B cell (primary cell): ENCODE data around the gene CRYM. TPM values are rescaled to one million over a fixed set of nuclear protein-coding genes. Genes with fewer than 3 reads are reported as not detected.

Experiments used
- ATAC-seq: fragments of 200-7000 bp; cut with Tn5 transposase; one replicate; pipeline ENCODE4 v1.10.0; 2021; ENCODE audit warnings: low read depth, mild to moderate bottlenecking, moderate number of reproducible peaks, moderate library complexity
- CTCF ChIA-PET: fragments of 350-600 bp; sonication (Branson Sonifier 250); formaldehyde crosslinking; loops from one replicate; lab custom pipeline; 2021; ENCODE audit warnings: antibody characterized with exemption, inconsistent platforms; lab: Charles Lee
- POLR2A ChIA-PET: fragments of 350-600 bp; sonication (Branson Sonifier 250); formaldehyde crosslinking; loops from one replicate; lab custom pipeline; 2021; ENCODE audit warnings: antibody characterized with exemption; lab: Charles Lee
- DNase-seq: peaks from one replicate; pipeline ENCODE4 v3.0.0; 2013
- H2AFZ ChIP-seq: 2 replicates; pipeline ENCODE4 v1.6.1; 2012; ENCODE audit warnings: mild to moderate bottlenecking, low read depth, low read length; ENCODE audit not compliant: insufficient read depth, poor library complexity, severe bottlenecking
- H3K27ac ChIP-seq, 2 donors: 1 replicate in 1 of 2; 2 replicates in 1 of 2; pipeline ENCODE4 v1.5.1; 2012 to 2013; ENCODE audit warnings: low read length in 2 of 2, mild to moderate bottlenecking in 2 of 2, moderate library complexity in 1 of 2
- H3K27me3 ChIP-seq, 4 experiments: fragments of 200-600 bp in 1 of 4; sonication (generic) in 1 of 4; replicated peaks in 1 of 4; 1 replicate in 2 of 4; 2 replicates in 2 of 4; pipeline versions ENCODE4 v1.6.1 to v1.7.0; 2013 to 2016; ENCODE audit warnings: low read length in 3 of 4, mild to moderate bottlenecking in 2 of 4, mixed read lengths in 1 of 4, moderate library complexity in 1 of 4; ENCODE audit not compliant: insufficient read depth in 4 of 4, control insufficient read depth in 3 of 4; ENCODE audit errors: control extremely low read depth in 1 of 4
- H3K36me3 ChIP-seq, 2 experiments: replicated peaks in 1 of 2; 1 replicate in 1 of 2; 2 replicates in 1 of 2; pipeline versions ENCODE4 v1.6.1 to v1.7.1; 2013; ENCODE audit warnings: low read length in 1 of 2; ENCODE audit not compliant: insufficient read depth in 2 of 2, control insufficient read depth in 1 of 2; ENCODE audit errors: control extremely low read depth in 1 of 2, extremely low read depth in 1 of 2
- H3K4me1 ChIP-seq, 2 donors: fragments of 200-600 bp in 1 of 2; sonication (generic) in 1 of 2; 1 replicate in 1 of 2; 2 replicates in 1 of 2; pipeline versions ENCODE4 v1.5.1 to v1.6.1; 2013 to 2017; ENCODE audit warnings: low read length in 2 of 2; ENCODE audit not compliant: control insufficient read depth in 2 of 2, insufficient read depth in 2 of 2
- H3K4me2 ChIP-seq: replicated peaks from 2 replicates; pipeline ENCODE3; 2012; ENCODE audit warnings: mild to moderate bottlenecking, low read depth, low read length; ENCODE audit not compliant: poor library complexity, severe bottlenecking
- H3K4me3 ChIP-seq, 5 experiments: fragments of 200-600 bp in 1 of 5; sonication (generic) in 1 of 5; 1 replicate in 3 of 5; 2 replicates in 2 of 5; pipeline versions ENCODE4 v1.5.1 to v1.7.0; 2011 to 2016; ENCODE audit warnings: low read length in 4 of 5, mild to moderate bottlenecking in 4 of 5, low read depth in 2 of 5, control low read depth in 1 of 5, moderate library complexity in 1 of 5; ENCODE audit not compliant: insufficient read depth in 1 of 5; ENCODE audit errors: control extremely low read depth in 1 of 5, extremely low read depth in 1 of 5
- H3K79me2 ChIP-seq: fragments of 200-600 bp; sonication (generic); one replicate; pipeline ENCODE4 v1.6.0; 2016; ENCODE audit warnings: low read length; ENCODE audit not compliant: control insufficient read depth, insufficient read depth
- H3K9ac ChIP-seq: fragments of 200-600 bp; sonication (generic); 2 replicates; pipeline ENCODE4 v1.6.1; 2017; ENCODE audit warnings: mild to moderate bottlenecking, low read length, moderate library complexity
- H3K9me3 ChIP-seq, 3 donors: one replicate each; pipeline versions ENCODE4 v1.6.1 to v1.7.1; 2013; ENCODE audit warnings: low read length in 2 of 3; ENCODE audit not compliant: control insufficient read depth in 2 of 3, insufficient read depth in 1 of 3; ENCODE audit errors: control extremely low read depth in 1 of 3
- H4K20me1 ChIP-seq: 2 replicates; pipeline ENCODE4 v1.6.0; 2012; ENCODE audit warnings: mild to moderate bottlenecking, low read length; ENCODE audit not compliant: insufficient read depth, control insufficient read depth, poor library complexity, severe bottlenecking
- H3K27ac Mint-ChIP-seq: one replicate; pipeline ENCODE4 v1.8.0; 2021; ENCODE audit warnings: mixed read lengths
- H3K27me3 Mint-ChIP-seq: one replicate; pipeline ENCODE4 v1.8.0; 2021; ENCODE audit warnings: mixed read lengths
- H3K4me1 Mint-ChIP-seq: one replicate; pipeline ENCODE4 v1.8.0; 2021; ENCODE audit warnings: mixed read lengths
- H3K4me3 Mint-ChIP-seq: one replicate; pipeline ENCODE4 v1.8.0; 2021; ENCODE audit warnings: mixed read lengths
- H3K9me3 Mint-ChIP-seq: one replicate; pipeline ENCODE4 v1.8.0; 2022; ENCODE audit warnings: mixed read lengths; ENCODE audit not compliant: insufficient read depth
- CTCF ChIP-seq: fragments of 200-600 bp; IDR thresholded peaks from one replicate; pipeline ENCODE4 v1.8.0; 2022; ENCODE audit warnings: antibody characterized with exemption, mild to moderate bottlenecking
- EZH2 ChIP-seq: IDR thresholded peaks from 2 replicates; pipeline ENCODE4 v1.6.1; 2012; ENCODE audit warnings: borderline replicate concordance, low read depth, mild to moderate bottlenecking, moderate library complexity, low read length; ENCODE audit not compliant: insufficient read depth, poor library complexity, severe bottlenecking
- WGBS: methylation state at CpG from one replicate; pipeline ENCODE4 v1.1.5; 2013; ENCODE audit warnings: missing lambda C conversion rate; ENCODE audit not compliant: insufficient coverage; 5-methylcytosine and 5-hydroxymethylcytosine counted together
- intact Hi-C: fragments of 100-400 bp; cut with micrococcal nuclease; formaldehyde crosslinking; loops from one replicate; pipeline ENCODE4 v1.10.0; 2022
- polyA plus RNA-seq: library from polyadenylated mRNA; depleted of rRNA; stranded (reverse); fragments of >200 nt; gene quantifications from 2 replicates; pipeline ENCODE4 v1.2.3, GENCODE V29; 2012
- total RNA-seq, 2 donors: library from RNA; stranded (reverse); fragments of 120-200 nt in 1 of 2; gene quantifications; 1 replicate in 1 of 2; 2 replicates in 1 of 2; pipeline versions ENCODE4 v1.2.3 to v1.2.4, GENCODE V29; 2013 to 2022

CRYM gene
- total and polyA plus RNA-seq, 2 donors (not counting 1 experiment from before 2014, with no cell fraction given) = 3.3 to 8.2 TPM

DNA sequence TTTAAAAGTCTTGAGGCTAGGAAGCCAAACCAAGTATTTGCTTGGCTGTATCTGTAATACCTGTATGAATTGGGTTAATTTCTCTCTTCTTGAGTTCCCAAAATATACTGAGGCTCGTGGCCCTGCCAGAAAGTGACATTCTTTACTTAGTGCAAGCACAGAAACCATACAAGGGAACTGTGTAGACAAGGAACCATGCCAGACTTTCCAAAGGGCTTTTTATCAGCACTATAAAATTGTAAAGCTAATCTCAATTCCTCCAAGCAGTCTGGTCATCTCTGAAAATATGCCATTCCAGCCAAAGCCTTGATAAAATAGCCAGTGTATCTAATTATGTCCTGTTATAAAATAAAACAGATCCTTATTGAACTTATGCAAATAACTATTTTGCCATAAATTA is 7.2 kb upstream of the CRYM start:
- H3K79me2 ChIP-seq = no peaks in the 10 kb centered on the region
- no CpG with 5 or more reads among the region's 1 CpG for WGBS
- TF ChIP-seq CTCF (no peak), EZH2 (no peak)

GRCh38 chr16:21284414-21284813 is 6.3 kb upstream of the CRYM start:
- ChIA-PET CTCF (interaction anchor here (0.8 to 2.0 kb wide), 3 partner anchors 9 to 127 kb away, joined by 3 to 11 read pairs (median 4); no protein-coding TSS in a partner anchor), POLR2A (no interaction called here)
- intact Hi-C loops = no loop called here
- peaks cover 8% of the 10 kb centered on the region for H3K4me1 Mint-ChIP-seq
- H3K36me3 ChIP-seq = no peaks in the 10 kb centered on the region
- peak overlapping the region in 2 of 5 experiments; percentile 47 to 66 for H3K4me3 ChIP-seq
- no peak for TF ChIP-seq EZH2
- no peak for TF ChIP-seq CTCF
- H2AFZ ChIP-seq = no peak overlapping the region
- ATAC-seq (no peak), DNase-seq (no peak)
- H3K27me3 Mint-ChIP-seq = peaks cover 23% of the 10 kb centered on the region
- H3K9me3 ChIP-seq = peaks cover 2 to 11% (median 3%) of the 10 kb centered on the region in 3 donors
- no peak overlapping the region for H3K27ac Mint-ChIP-seq
- H3K4me3 Mint-ChIP-seq = peak overlapping the region; percentile 87
- peaks cover 6 to 9% of the 10 kb centered on the region in 2 donors for H3K4me1 ChIP-seq
- H3K27me3 ChIP-seq = peaks cover 0 to 17% (median 12%) of the 10 kb centered on the region in 4 experiments
- no peaks in the 10 kb centered on the region for H4K20me1 ChIP-seq
- peak overlapping the region; percentile 62 for H3K9ac ChIP-seq
- peaks cover 3% of the 10 kb centered on the region for H3K9me3 Mint-ChIP-seq
- WGBS = no CpG with 5 or more reads among the region's 4 CpGs
- H3K27ac ChIP-seq = no peak overlapping the region
- H3K79me2 ChIP-seq = no peaks in the 10 kb centered on the region
- H3K4me2 ChIP-seq = peak overlapping the region; percentile 92

More for the DNA sequence above, 7.2 kb upstream of the CRYM start:
- H3K9me3 Mint-ChIP-seq = peaks cover 3% of the 10 kb centered on the region
- peaks cover 25% of the 10 kb centered on the region for H3K27me3 Mint-ChIP-seq
- H3K4me1 Mint-ChIP-seq = peaks cover 8% of the 10 kb centered on the region
- Histone ChIP-seq H3K4me2 (no peak overlapping the region), H3K27me3 (peaks cover 0 to 20% (median 12%) of the 10 kb centered on the region in 4 experiments), H3K9me3 (peaks cover 2 to 17% (median 12%) of the 10 kb centered on the region in 3 donors), H3K9ac (no peak overlapping the region), H2AFZ (no peak overlapping the region), H3K36me3 (no peaks in the 10 kb centered on the region), H3K27ac (no peak overlapping the region), H3K4me1 (peaks cover 6 to 9% of the 10 kb centered on the region in 2 donors), H4K20me1 (no peaks in the 10 kb centered on the region), H3K4me3 (no peak overlapping the region)
- POLR2A ChIA-PET = no interaction called here
- intact Hi-C loops = no loop called here
- no peak overlapping the region for H3K4me3 Mint-ChIP-seq
- no peak overlapping the region for H3K27ac Mint-ChIP-seq
- DNase-seq (no peak), ATAC-seq (no peak)
- CTCF ChIA-PET = interaction anchor here (1.0 to 1.3 kb wide), 3 partner anchors 9 to 96 kb away, joined by 4 to 5 read pairs (median 5); no protein-coding TSS in a partner anchor
